Stromal cell of bone marrow (primary cell): ENCODE measurements around the gene GSPT1.
A peak's percentile ranks its signal among the peaks of the same experiment; 100 is the strongest.

Source experiments
- DNase-seq: peaks from one replicate; pipeline ENCODE4 v3.0.0-alpha.2; 2012; ENCODE audit warnings: low read depth

The GSPT1 gene

DNA sequence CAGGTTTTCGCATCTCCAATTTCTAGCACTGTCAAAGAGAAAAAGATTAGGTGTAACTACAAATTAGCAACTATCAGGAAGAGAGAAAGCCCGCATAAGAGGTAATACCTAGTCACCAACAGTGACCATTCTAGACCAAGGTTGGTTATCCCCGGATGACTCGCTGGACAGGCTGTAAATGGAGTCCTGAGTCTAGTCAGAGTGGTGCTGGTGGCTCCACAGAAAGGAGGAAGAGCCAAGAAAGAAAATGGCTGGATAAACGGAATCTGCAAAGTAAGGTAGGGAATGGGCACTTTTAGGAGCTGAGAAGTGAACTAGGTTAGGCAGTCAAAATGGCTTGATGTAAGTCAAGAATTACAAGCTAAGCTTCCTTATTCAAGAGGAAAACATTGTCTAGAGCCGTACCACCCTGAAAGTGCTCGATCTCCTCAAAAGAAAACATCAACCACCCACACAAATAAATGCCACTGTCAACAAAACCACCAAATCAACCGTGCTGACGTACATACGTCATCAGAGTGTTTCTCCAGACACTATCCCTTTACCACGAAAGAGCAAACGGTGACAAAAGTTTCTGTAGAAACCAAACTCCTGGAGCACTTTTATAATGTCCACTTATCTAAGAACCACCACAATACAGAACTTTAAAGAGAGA, 2.2 kb downstream of the GSPT1 start:
- no peak for DNase-seq

DNA sequence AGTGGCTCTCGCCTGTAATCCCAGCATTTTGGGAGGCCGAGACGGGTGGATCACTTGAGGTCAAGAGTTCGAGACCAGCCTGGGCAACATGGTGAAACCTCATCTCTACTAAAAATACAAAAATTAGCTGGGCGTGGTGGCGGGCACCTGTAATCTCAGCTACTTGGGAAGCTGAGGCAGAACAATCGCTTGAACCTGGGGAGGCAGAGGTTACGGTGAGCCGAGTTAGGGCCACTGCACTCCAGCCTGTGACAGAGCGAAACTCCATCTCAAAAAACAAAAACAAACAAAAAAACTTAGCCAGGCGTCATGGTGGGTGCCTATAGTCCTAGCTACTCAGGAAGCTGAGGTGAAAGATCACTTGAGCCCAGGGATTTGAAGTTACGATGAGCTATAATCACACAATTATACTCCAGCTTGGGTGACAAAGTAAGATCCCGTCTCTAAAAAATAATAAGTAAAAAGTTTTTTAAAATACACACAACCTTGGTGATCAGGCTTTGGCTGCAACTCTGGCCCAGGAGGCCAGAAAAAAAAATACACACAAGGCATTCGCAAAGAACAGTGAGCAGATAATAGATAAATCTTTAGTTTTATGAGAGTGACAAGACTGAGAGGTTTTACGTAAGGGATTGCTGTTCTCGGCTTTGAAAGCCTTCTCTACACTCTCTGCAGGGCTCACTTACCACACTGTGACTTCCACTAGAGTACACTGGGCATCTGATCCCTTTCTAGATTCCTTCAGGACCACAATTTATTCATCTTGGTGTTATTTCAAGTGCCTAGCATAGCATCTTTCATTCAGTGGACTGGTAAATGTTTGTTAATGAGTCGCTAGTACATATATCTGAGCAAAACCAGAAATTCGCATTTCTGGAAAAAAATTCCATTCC, 5.9 kb downstream of the GSPT1 start:
- DNase-seq = no peak

DNA sequence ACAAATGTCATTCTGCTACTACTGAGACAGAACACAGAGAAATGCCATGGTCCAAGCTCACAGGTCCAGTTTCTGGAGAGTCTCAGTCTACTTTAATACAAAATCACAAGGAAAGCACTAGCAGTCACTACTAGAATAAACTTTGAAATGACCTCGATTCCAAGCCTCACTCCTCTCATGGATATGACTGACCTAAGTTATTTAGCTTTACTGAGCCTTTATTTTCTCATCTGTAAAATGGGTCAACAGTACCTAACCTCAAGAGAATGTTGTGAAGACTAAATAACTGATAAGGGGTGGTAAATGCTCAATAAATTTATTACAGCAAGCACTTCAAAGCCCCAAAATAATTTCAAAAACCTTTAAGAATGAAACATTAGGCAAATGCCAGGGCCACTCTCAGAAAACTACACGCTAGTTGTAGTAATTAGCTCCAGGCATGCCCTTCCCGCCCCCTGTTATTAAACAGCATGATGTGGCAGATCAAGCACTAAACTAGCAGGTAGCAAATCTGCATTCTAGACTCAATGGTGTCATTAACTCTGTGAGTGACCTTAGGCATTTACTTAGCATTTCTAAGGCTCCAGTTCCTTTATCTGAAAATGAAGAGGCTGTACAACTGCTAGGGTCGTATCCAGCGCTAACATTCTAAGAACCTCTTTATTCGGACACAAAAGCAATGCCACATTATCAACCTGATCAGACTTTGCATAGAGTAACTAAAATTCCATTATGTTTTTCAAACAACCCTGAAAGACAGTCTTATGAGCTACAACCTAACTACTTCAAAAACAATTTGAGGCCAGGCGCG, 8.4 kb downstream of the GSPT1 start:
- no peak for DNase-seq

DNA sequence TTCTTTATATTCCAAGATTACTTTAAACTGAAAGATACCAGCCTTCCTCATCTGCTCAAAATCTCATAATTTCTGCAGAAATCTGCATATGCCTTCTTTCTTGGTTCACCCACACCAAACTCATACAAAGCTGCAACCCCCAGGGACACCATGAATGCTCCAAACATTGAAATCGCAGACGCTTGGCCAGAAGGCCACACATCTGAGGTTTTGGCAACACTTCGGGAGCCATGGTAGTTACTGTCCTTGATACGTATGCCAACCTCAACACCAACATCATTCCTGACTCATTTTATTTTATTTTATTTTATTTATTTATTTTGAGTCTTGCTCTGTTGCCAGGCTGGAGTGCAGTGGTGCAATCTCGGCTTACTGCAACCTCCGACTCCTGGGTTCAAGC, 11.8 kb downstream of the GSPT1 start:
- DNase-seq = no peak

DNA sequence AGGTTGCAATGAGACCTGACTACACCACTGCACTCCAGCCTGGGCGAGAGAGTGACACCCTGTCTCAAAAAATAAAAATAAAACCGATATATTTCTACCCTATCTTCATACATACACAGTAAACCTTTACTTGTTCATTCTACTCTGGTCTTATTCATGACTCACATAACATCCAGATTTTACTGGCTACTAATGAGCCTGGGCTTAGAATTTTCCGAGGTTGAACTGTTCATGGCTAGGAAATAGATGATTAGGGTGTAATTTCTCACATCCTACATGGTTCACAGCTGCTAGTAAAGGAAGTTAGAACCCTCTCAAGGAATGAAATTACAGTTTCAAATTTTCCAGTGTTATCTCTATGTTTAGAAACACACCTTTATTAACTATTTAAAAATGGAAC, 14.7 kb downstream of the GSPT1 start:
- DNase-seq = no peak

DNA sequence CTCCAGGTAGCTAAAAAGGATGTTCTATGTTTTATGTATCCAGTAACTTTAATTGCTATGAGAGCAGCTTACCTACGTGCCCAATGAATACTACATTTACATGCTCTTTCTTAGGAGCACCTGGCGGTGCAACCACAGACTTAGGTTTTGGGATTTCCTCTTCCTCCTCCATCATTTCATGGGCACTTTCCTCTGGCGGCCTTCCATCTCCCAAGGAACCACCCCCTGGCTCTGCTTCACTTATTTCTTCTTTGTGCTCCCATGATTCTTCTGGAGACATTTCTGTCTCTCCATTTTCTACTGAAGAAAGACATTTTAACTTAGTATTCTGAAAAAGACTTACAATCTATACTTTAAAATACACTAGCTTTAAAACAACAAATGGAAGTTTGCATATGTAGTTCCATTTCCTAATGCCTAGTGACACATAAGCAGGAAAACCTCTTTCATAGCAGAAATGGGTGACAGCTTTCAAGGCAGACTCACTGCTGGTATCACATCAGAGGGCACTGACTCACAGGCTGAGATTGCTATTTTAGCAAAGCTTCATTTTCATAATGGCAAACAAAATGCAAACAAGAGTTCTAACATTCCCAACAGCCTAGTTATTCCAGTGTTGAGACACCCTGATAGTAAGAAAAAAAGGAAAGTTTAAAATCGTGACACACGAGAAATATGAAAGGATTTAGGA, 19.1 kb downstream of the GSPT1 start:
- DNase-seq = peak; percentile 79

DNA sequence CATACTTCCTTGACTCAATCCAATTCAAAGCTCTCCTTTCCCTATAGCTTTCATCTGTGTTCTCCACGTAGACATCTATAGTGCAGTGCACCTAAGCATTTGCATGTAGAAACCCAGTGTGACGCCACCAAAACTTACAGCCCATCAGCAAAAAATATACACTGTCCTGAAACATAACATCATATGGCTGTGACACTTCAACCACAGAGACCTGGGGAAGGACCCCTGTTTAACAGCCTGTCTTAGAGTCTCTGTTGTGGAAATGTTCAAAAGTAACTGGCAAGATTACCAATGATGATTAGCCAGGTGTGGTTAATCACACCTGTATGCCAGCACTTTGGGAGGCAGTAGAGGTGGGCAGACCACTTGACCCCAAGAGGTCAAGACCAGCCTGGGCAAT, 22.2 kb downstream of the GSPT1 start:
- DNase-seq = no peak

DNA sequence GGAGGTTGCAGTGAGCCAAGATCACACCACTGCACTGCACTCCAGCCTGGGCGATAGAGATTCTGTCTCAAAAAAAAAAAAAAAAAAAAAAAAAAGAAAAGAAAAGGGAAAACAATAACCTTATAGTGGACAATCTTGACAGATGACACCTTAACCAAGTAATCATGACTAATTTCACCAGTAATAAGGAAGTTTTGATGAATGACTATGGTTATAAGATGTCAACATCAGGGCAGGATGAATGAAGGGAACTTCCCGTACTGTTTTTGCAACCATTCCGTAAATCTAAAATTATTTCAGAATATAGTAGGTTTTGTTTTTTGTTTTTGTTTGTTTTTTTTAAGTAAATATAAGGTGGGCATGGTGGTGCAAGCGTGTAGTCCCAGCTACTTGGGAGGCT, 23.0 kb downstream of the GSPT1 start:
- DNase-seq = no peak

DNA sequence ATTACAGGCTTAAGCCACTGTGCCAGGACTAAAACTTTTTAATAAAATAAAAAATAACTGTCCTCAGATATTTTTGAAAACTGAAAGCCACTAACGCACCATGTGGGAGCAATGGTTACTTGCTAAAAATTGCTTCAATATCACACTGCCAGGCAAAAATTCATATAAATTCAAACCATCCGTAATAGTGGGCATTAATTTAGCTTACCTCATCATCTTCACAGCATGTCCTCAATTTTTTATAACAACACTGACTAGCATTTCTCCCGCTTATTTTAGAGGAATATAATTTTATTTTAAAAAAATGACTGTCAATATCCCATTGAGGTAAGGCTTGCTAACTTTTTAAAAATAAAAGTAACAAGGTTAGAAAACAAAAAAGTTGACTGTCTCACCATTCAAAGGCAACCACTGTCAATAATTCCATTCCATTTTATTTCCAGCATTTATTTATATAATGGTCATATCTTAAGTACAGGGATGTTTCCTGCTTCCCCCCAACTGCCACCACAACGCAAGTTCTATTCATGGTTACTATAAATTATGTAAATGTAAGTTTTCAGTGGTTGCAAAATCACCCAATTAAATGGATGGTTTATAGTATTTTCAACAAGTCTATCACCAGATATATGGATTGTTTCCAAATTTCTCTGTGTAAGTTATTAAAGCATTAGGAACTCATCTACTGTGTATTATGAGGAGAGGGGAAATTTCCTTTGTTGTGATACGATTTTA, 25.4 kb downstream of the GSPT1 start:
- DNase-seq = no peak

DNA sequence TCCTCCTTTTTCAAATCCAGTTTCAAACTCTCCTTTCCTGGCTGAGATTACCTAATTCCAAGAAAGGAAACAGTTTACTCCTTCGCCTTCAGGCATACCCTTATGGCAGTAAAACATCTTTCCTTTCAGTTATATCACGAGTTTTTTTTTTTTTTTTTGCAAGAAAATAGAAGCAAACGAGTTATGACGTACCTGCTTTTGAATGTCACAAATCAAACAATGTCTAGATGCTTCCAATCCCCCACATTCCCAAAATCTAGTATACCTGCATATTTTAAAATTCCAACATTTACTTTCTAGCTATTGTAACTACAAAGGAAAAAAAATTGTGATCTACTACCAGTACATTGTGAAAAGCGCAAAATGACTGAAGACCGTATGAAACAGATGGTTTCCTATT, 28.9 kb downstream of the GSPT1 start:
- DNase-seq = no peak

DNA sequence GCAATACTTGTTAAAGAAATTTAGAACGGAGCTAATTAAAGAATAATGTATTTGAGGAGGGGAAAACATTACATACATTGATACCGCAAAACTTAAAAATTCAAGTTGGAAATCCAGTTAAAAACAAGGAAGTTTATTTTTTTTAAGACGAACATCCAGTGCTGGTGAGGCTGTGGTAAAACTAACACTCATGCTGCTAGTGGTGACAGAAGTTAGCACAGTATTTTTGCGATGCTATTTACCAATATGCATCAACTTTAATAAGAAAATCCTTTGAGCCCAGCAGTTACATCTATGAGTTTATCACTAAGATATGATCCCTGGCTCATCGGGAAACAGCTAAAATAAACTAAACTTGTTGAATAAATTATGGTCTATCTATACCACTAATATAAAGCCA, 31.7 kb downstream of the GSPT1 start:
- DNase-seq = no peak

DNA sequence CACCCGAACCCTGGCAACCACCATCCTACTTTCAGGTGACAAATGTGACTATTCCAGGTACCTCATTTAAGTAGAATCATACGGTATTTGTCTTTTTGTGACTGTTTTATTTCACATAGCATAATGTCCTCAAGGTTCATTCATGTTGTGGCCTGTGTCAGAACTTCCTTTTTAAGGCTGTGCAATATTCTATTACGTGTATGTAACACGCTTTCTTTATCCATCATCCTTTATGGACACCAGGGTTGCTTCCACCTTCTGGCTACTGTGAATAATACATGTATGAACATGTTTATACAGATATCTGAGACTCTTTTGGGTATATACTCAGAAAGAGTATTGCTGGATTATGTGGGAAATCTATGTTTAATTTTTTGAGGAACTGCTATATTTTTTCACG, 35.7 kb downstream of the GSPT1 start:
- no peak for DNase-seq

DNA sequence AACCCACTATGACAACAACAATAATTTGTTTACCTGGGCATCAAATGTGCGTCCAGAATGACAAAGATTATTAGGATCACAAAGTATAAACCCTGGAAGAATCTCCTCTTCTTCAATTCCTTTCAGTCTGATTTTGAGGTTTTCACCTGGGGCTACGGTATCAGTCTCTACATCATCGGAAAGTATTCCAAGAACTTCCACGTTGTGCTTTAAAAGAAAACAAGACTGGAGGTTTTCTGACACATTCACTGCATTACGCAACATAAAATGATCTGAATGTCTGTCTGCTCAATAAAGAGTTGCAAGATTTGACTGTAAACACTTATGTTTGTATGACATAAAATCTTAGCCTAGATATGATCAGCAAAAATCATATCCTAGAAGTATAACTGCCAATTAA, 38.4 kb downstream of the GSPT1 start:
- no peak for DNase-seq

DNA sequence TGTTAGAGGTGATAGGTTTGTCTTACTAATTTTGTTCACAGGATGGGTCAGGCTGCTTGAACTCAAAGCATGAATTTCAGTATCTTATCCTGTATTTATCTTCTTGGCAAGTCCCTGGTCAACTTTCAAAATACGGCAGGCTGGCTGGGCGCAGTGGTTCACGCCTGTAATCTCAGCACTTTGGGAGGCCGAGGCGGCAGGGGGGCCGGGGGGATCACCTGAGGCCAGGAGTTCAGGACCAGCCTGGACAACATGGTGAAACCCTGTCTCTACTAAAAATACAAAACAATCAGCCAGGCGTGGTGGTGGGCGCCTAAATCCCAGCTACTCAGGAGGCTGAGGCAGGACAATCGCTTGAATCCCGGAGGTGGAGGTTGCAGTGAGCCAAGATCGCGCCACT, 39.5 kb downstream of the GSPT1 start:
- no peak for DNase-seq

DNA sequence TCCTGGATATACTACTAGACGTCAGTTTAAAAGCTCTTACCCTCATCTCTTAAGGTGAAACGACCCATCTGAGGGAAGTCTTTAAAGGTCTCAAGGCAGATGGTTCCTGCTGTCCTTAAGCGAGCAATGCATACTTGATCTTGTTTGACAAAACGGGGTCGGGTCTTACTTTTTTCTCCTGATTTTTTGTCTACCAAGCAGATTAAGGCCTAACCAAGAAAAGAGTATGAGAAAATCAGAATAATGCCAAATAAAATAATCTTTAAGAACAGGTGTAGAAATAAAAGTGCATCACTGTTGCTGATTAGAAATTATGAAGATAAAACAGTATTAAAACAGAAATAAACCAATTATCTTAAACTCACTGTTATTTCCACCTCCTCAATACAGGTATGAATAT, 40.0 kb downstream of the GSPT1 start:
- DNase-seq = no peak

DNA sequence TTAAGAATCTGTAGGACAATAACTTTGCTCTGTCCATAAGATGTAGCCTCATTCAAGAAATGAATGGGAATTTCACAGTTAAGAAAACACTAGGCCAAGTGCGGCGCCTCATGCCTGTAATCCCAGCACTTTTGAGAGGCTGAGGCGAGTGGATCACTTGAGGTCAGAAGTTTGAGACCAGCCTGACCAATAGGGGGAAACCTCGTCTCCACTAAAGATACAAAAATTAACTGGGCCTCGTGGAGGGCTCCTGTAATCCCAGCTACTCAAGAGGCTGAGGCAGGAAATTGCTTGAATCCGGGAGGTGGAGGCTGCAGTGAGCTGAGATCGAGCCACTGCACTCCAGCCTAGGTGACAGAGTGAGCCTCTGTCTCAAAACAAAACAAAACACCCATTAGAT, 44.6 kb downstream of the GSPT1 start:
- DNase-seq = no peak

DNA sequence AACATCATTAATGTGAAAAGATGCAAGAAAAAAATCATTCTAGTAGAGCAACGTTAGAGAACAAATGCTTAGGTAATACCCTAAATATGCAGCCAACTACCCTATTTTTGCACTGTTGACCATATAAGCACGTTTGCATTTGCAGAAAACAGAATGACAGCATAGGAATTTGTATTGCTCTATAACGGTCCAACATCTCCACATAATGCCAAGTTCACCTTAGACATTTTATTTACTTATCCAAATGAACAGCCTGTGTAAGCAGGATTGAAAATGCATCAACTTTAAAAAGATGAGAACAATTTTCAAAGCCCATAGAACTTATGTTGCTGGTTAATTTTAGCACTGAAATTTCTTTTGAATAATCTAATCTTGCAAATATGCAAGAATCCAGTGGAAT, 45.4 kb downstream of the GSPT1 start:
- DNase-seq = no peak

DNA sequence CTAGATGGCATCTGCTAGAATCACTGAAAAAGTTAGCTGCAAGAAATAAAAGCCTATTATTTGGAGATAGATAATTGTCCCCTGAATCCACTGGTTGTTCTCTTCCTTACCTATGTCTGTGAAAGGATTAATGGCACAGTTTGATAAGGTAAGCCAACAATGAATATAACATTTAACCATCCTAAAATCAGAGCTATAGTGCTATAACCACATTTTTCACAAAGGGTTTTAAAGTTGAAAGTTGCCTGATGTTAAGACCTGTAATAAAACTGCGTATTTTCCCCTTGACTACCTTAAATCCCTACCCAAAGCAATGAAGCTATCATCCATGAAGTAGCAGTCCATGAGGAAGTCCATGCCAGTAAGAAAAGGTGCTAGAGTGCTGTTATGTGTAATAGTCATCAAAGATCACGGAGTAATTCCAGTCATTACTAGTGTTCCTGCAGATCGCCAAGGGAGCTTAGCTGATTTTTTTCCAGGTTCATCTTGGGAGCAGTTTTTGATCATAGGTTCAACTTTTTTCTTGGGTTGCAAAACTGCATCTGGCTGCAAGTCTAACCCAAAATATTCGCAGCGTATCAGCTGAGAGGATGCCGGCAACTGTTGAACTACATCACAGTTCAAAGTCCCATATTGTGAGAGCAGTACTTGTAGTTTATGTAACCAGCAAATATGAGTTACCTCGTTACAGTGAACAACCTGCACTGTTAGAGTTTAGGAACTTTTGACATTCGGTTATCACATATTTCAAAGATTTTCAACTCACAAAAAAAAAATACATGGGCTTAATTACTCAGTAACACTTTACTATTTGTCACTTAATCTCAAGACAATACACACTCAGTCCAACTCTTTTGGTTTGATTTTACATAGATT, 46.2 kb downstream of the GSPT1 start:
- DNase-seq = no peak

DNA sequence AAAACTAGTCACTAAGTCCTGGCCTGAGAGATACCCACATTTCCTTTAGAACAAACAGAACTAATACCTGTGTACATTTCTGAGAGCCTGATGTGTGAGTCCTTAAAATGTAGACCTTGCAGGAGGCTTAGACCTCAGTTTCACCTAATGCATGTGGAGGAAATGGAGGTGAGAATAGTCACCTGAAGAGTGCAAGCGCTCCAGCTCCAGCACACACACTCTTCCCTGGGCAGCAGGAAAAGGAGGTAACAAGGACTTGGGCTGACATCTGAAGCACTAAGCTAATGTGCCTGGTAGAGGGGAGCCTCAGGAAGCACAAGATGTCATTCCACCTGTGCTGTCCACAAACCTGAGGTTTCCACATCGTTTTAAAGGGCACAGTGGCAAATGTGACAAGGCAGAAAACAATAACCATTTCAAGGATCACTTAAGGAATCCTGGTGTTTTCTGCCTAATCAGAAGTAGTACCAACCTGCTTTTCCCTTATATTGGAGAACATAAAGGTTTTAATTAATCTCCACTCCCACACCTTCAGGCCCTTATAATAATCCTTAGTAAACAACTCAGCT, 47.3 kb downstream of the GSPT1 start:
- no peak for DNase-seq

DNA sequence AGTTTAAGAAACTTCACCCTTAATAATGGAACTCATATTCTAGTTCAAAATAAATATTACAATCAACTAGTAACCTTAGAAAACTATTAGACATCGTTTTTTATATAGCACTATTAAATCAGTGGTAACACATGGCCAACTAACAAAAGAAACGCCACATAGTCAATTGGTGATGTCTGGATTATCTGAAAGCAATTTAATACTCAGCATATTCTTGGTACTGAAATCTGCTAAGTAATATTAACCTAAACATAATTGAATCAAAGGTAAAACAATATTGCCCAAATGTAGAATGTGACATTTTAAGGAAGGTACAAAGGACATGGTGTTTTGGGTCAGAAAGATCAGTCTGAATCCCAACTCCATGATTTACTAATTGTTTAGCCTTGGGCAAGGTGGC, 53.3 kb downstream of the GSPT1 start:
- no peak for DNase-seq
